OCI-LY3 (cell line): Measurements from ENCODE around the gene MFRP.

Experiments used
- CTCF ChIP-seq: fragments of 200-600, 300-600 bp; sonication (generic); IDR thresholded peaks from 2 replicates; pipeline ENCODE4 v1.5.1; 2014; ENCODE audit warnings: antibody characterized with exemption, low read length, low read depth
- EZH2phosphoT487 ChIP-seq: fragments of 200-600 bp; shearing (Covaris generic); IDR thresholded peaks from 2 replicates; pipeline ENCODE4 v1.6.1; 2018; ENCODE audit warnings: antibody characterized with exemption, mixed run types, low read depth

- no peak for TF ChIP-seq CTCF
- TF ChIP-seq EZH2phosphoT487 = no peak
Measured at GRCh38 chr11:119343726-119344125, 2.8 kb downstream of the MFRP start.
